GM18909 (cell line): Measurements from ENCODE around the gene DECR2.

Experiments used
- ATAC-seq: cut with Tn5 transposase; IDR thresholded peaks from one replicate; pipeline ENCODE4 v1.9.1; 2021; ENCODE audit warnings: mild to moderate bottlenecking; ENCODE audit not compliant: unreplicated experiment, poor library complexity

The DECR2 gene

GRCh38 chr16:426115-426905 is 24.6 kb downstream of the DECR2 start:
- ATAC-seq: peak; percentile 17

- ATAC-seq: no peak
These were observed 25.2 kb downstream of the DECR2 start for GRCh38 chr16:426906-427249.

GRCh38 chr16:427250-427649 is 25.6 kb downstream of the DECR2 start:
- ATAC-seq: no peak

- ATAC-seq: no peak
These were observed 29.2 kb downstream of the DECR2 start for GRCh38 chr16:430904-431303.

GRCh38 chr16:440627-441026 is 38.9 kb downstream of the DECR2 start:
- ATAC-seq: no peak

- ATAC-seq: no peak
These were observed 39.8 kb downstream of the DECR2 start for GRCh38 chr16:441447-441846.

GRCh38 chr16:442976-443375 is 41.3 kb downstream of the DECR2 start:
- no peak for ATAC-seq

GRCh38 chr16:444027-444426 is 42.3 kb downstream of the DECR2 start:
- no peak for ATAC-seq

- ATAC-seq: no peak
These were observed 43.9 kb downstream of the DECR2 start for GRCh38 chr16:445566-445965.

GRCh38 chr16:450385-450784 is 48.7 kb downstream of the DECR2 start:
- no peak for ATAC-seq

GRCh38 chr16:450785-451512 is 49.3 kb downstream of the DECR2 start:
- no peak for ATAC-seq

GRCh38 chr16:454397-454940 is 52.8 kb downstream of the DECR2 start:
- ATAC-seq: no peak

- ATAC-seq: no peak
These were observed 53.8 kb downstream of the DECR2 start for GRCh38 chr16:455453-455852.

- no peak for ATAC-seq
These were observed 55.3 kb downstream of the DECR2 start for GRCh38 chr16:456891-457483.

- no peak for ATAC-seq
These were observed 56.2 kb downstream of the DECR2 start for GRCh38 chr16:457732-458400.

GRCh38 chr16:459761-460160 is 58.1 kb downstream of the DECR2 start:
- no peak for ATAC-seq

GRCh38 chr16:460787-461186 is 59.1 kb downstream of the DECR2 start:
- no peak for ATAC-seq
